GM21423 (cell line): ENCODE measurements around the gene ACSL3.
"Not testable (repeated sequence)": the region's sequence is repeated elsewhere in the genome, so short reads cannot be mapped to it uniquely, and the experiment has no call there.

Experiments
- ATAC-seq: cut with Tn5 transposase; IDR thresholded peaks from one replicate; pipeline ENCODE4 v1.9.1; 2021; ENCODE audit warnings: mild to moderate bottlenecking, moderate library complexity; ENCODE audit not compliant: unreplicated experiment

Gene ACSL3

DNA sequence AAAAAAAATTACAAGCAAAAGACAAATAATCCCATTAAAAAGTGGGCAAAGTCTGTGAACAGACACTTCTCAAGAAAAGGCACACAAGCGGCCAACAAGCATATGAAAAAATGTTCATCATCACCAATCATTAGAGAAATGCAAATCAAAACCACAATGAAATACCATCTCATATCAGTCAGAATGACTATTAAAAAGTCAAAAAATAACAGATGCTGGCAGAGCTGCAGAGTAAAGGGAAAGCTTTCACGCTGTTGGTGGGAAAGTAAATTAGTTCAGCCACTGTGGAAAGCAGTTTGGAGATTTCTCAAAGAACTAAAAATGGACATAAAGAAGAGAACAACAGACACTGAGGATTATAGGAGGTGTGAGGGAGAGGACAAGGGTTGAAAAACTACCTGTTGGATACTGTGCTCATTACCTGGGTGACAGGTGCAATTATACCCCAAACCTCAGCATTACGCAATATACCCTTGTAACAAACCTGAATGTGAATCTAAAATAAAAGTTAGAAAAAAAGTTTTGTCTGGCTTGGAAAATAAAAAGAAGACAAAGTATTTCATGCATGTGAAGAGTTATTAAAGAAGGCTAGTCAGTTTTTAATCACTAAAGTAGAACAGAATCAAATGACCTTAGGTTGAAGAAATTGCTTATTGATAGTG, 8.7 kb upstream of the ACSL3 start:
- ATAC-seq, result no peak

- ATAC-seq, result no peak
These were observed 5.8 kb upstream of the ACSL3 start for GRCh38 chr2:222854773-222855700.

DNA sequence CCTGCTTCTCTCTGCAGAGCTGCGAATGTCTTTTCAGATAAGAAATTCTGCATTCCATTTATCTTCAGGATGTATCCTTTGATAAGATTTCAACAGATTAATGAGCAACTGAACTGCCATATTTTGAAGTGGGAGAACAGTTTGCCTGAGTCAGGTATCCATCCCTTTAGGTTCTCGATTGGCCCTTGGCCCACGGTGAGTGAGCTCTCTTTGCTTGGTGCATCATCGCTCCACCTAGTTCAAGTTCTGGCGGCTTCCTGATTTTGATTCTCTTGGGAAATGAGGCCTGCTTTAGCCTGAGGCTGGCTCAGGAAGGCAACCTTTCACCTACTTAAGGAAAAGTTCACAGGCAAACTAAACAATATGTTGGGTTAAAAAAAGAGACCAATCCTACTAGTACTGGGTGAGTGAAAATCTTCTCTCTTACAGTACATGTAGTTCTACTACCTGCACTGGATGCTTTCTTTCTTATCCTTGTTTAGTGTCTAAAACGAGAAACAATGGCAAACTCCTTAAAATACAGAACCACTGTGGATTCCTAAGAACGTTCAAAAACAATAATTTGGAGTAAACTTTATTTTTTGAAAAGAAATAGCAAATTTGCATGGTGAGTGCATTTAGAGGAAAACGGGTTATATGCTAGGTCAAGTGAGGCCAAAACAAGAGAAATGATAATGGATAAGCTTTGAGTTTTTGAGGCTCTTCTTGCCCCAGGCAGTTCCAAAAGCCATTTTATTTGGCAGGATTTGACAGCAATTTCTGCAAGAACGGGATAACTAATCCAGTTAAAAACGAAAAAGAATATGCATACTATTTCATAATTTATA, 837 bp upstream of the ACSL3 start:
- ATAC-seq, result no peak

DNA sequence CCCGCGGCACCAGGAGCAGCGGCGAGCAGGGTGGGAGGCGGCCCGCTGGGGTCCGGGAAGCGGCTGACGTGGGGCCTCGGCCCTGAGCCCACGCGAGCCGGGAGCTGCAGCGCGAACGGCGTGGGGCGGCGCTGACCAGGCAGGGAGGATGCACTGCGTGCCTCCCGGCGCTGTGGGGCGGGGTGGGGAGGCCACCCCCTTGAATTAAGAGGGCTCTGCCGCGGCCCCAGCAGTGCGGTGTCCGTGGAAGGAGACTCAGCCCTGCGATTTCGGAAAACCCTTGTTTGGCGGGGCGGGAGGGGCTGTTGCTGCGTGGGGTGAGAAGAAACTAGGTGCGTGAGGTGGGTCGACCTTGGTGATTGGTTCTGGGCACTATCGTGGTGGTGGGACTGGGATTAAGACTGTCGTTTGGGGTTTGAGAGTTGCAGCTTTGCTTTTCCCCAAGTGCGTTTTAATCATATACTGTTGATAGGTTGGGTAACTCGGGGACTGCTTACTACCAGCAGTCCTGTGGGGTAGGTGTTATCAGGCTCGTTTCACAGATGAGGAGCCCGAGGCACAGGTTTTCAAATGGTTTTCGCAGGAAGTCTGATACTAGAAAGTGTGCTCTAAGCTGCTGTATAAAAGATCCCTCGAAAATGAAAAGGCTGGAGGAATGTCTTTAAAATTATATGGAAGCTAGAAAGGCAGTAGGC, 722 bp downstream of the ACSL3 start:
- peak; percentile 0 for ATAC-seq

GRCh38 chr2:222862106-222862908, 1.5 kb downstream of the ACSL3 start:
- ATAC-seq, result no peak

GRCh38 chr2:222862909-222863544, 2.2 kb downstream of the ACSL3 start:
- ATAC-seq, result no peak

- no peak for ATAC-seq
These were observed 3.5 kb downstream of the ACSL3 start for GRCh38 chr2:222864296-222864695.

DNA sequence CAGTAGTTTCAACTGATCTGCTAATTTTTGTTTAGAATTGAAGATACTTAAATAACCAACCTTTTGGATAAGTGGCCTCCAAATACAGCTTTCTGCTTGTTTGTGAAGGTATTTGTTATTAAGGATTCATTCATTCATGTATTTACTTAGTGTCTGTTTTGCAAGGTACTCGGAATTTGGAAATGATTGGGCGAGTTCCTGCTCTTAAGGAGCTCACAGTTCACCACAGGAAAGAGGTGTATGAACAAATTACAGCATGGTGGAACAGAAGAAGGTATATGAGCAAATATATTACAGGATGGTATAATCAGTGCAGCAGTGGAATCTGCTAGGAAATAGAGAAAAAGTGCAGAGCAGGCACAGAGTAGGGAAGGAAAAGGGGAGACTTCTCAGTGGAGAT, 4.5 kb downstream of the ACSL3 start:
- no peak for ATAC-seq

- no peak for ATAC-seq
These were observed 5.6 kb downstream of the ACSL3 start for GRCh38 chr2:222866358-222866960.

GRCh38 chr2:222868560-222869251, 7.9 kb downstream of the ACSL3 start:
- ATAC-seq, result not testable (repeated sequence)

- ATAC-seq, result no peak
These were observed 8.4 kb downstream of the ACSL3 start for GRCh38 chr2:222869252-222869560.

DNA sequence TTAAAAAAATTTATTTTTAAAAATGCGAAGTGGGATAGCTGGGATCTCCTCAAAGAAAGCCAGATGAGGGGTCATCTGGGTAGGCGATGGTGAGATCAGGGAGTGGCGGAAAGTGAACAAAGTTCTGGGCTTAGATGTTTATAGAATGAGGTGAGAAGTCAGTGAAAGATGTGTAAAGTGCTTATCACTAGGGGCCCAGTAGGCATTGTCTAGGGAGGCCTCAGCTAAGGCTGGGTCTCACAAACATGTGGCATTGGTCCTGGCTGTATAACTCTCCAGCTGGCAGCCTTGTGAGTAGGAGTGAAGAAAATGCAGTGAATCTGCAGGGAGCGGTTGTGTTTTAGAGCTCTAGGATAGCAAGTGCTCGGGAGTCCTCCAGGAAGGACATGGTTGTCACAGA, 10.5 kb downstream of the ACSL3 start:
- no peak for ATAC-seq

GRCh38 chr2:222872551-222872950, 11.7 kb downstream of the ACSL3 start:
- ATAC-seq, result no peak

GRCh38 chr2:222875482-222875881, 14.6 kb downstream of the ACSL3 start:
- no peak for ATAC-seq

DNA sequence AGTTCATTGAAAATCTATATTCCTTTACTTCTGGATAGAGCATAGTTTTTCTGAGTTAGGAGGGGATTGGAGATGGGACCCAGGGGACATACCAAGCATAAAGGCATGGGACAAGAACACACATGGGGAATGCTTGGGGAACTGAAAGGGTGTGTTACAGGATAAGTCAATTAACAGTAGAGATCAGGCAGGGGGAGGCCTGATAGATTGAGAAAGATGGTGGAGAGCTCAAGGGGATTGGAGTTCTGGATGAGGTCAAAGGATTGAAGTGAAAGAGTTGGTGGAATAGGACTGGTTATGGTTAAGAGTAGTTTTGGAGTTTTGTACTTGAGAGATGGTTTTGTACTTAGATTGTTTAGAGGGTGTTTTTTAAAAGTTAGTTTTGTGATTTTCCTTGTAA, 16.1 kb downstream of the ACSL3 start:
- no peak for ATAC-seq

DNA sequence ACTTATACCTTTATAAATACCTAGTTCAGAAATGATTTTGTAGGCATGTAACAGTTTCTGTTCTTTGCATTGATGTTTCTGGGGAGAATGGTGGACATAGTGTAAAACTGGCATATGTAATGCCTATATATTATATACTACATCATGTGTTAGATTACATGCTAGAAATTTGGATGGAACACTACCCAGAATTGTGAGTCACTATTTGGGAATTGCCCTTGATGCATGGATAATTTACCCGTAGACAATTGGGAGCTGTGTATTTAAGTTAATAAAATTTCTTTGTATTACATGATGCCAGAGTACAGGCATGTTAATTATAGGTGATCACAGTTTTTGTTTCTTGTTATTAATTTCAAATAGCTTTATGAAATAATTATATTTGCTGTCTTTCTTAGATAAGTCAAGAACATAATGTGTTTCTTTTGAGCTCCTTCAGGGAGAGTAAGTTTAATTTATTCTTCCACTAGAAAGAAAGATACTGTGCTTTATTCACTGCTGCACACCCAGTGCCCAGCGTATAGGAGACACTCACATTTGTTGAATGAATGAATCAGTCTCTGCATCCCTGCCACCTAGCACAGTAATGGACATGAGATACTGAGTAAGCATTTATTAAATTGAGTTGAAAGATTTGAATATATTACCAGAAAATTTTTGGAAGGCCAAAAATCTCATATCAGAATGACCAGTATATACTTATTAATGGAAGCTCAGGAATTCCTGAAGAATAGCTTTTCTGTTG, 16.9 kb downstream of the ACSL3 start:
- no peak for ATAC-seq

DNA sequence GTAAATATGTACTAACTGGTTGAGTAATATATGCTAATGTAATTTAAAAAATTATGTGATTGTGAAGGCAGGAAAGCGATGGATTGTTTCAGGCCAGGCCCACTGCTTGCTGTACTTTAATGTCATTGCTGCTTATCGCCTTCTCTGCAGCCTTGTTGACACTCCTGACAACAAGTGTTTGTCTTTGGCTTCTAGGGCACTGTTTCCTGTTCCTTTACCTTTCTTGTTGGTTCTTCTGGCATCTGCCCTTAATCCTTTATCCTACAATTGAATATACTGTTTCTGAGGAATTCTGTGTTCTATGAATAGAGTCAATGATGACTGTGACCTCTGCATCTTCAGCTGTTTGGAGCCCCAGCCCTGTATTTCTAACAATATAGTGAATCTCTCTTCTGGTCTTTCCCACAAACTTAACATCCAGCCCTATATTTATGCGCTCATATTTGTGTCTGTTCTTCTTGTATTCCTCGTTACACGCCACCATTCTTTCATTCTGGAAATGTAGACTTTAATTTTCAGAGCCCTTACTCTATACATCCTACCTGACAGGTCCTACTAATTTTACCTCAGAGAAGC, 17.6 kb downstream of the ACSL3 start:
- ATAC-seq, result no peak
